ENCODE data around the gene EEF1A2.

Gene EEF1A2

DNA sequence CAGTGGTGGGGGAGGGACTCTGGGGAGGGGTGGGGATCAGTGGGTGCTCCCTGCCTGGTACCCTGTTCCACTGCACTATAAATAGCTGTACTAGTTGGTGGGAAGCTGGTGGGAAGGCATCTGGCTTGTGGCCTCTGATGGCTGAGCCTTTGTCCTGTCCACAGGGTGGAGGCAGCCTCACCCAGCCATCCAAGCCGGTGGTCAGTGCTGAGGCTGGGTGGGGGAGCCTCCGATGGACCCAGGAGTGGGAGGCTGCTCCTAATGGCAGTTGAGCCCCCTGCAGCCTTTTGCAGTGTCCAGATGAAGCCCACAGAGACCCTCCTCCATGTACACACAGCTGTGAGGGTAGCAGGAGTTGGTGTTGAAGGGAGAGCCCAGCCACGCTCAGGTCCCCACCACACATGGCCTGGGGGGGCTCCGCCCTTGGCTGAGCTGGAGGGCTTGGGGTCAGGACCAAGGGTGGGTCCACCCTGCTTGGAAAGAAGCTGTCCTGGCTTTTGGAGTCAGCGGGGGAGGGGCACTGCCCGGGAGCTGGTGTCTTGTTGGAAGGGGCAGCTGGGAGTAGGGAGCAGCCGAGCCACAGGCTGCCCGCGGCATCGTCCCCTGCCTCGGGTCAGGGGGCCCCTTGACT lies 24.2 kb upstream of the EEF1A2 start:
- H3K36me3 Mint-ChIP-seq (ENCODE audit: low read depth) = peaks cover 13% of the 10 kb centered on the region
- H3K27ac Mint-ChIP-seq = no peak overlapping the region
- H3K4me1 Mint-ChIP-seq = peaks cover 12% of the 10 kb centered on the region
- peaks cover 3% of the 10 kb centered on the region for H3K27me3 Mint-ChIP-seq (ENCODE audit: low read depth)
- TF ChIP-seq, protein P1, sequence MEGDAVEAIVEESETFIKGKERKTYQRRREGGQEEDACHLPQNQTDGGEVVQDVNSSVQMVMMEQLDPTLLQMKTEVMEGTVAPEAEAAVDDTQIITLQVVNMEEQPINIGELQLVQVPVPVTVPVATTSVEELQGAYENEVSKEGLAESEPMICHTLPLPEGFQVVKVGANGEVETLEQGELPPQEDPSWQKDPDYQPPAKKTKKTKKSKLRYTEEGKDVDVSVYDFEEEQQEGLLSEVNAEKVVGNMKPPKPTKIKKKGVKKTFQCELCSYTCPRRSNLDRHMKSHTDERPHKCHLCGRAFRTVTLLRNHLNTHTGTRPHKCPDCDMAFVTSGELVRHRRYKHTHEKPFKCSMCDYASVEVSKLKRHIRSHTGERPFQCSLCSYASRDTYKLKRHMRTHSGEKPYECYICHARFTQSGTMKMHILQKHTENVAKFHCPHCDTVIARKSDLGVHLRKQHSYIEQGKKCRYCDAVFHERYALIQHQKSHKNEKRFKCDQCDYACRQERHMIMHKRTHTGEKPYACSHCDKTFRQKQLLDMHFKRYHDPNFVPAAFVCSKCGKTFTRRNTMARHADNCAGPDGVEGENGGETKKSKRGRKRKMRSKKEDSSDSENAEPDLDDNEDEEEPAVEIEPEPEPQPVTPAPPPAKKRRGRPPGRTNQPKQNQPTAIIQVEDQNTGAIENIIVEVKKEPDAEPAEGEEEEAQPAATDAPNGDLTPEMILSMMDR (IDR thresholded peaks at IDR 0.05; ENCODE audit: unreplicated experiment in 3 of 3) = no peak
- H3K9me3 Mint-ChIP-seq = no peaks in the 10 kb centered on the region
- peak overlapping the region; percentile 79 to 91 (median 81) for H3K4me3 Mint-ChIP-seq

DNA sequence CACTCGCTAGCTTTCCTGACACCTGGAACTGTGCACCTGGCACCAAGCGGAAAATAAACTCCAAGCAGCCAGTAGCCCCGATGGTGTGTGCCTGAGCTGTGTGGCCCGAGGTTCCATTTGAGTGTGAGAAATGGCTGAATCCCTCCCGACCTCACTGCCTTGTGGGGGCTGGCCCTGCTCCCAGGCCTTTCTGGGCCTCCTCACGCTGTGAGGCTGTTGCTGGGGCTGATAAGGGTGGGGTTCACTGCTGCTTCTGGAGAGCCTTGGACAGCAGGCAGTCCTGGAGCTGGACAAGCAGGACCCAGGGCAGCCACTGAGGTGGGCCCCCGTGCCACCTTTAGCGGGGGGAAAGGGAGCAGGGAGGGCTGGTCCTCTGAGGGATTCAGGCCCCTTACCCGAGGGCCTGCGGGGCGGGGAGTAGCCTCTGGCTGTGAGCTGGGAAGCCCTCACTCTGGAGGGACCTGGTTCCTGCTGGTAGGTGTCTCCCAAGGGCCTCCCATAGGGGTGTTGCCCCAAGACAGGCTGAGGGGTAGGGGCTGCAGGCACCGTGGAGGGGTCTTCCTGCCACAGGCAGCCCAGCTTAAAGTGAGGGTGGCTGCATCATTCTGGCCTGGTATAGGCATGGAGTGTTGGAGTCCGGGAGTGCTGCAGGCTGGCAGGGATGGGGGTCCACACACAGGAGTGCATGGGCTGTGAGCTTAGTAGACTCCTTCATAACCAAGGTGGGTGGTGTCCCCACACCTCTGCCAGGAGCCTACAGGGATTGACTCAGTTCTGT lies 23.4 kb upstream of the EEF1A2 start:
- H3K27ac Mint-ChIP-seq = no peak overlapping the region

GRCh38 chr20:63521602-63522001 lies 22.7 kb upstream of the EEF1A2 start:
- Mint-ChIP-seq H3K27me3 (ENCODE audit: low read depth) (peaks cover 4% of the 10 kb centered on the region), H3K27ac (peak overlapping the region in 2 of 3 experiments; percentile 48 to 60), H3K36me3 (ENCODE audit: low read depth) (peaks cover 13% of the 10 kb centered on the region), H3K9me3 (no peaks in the 10 kb centered on the region), H3K4me3 (peak overlapping the region; percentile 90 to 92 (median 91)), H3K4me1 (peaks cover 12% of the 10 kb centered on the region)
- TF ChIP-seq, protein P1 (IDR thresholded peaks at IDR 0.05; ENCODE audit: unreplicated experiment in 3 of 3) = no peak

More for the DNA sequence above, 23.4 kb upstream of the EEF1A2 start:
- H3K36me3 Mint-ChIP-seq (ENCODE audit: low read depth) = peaks cover 13% of the 10 kb centered on the region
- TF ChIP-seq, protein P1 (IDR thresholded peaks at IDR 0.05; ENCODE audit: unreplicated experiment in 3 of 3) = no peak
- H3K9me3 Mint-ChIP-seq = no peaks in the 10 kb centered on the region
- peaks cover 12% of the 10 kb centered on the region for H3K4me1 Mint-ChIP-seq
- peaks cover 4% of the 10 kb centered on the region for H3K27me3 Mint-ChIP-seq (ENCODE audit: low read depth)
- H3K4me3 Mint-ChIP-seq = peak overlapping the region; percentile 79 to 91 (median 81)

- Mint-ChIP-seq H3K4me3 (peak overlapping the region; percentile 90 to 92 (median 91)), H3K27me3 (ENCODE audit: low read depth) (peaks cover 4% of the 10 kb centered on the region), H3K4me1 (peaks cover 12% of the 10 kb centered on the region), H3K9me3 (no peaks in the 10 kb centered on the region), H3K27ac (peak overlapping the region in 2 of 3 experiments; percentile 48 to 60), H3K36me3 (ENCODE audit: low read depth) (peaks cover 13% of the 10 kb centered on the region)
- TF ChIP-seq, protein P1 (IDR thresholded peaks at IDR 0.05; ENCODE audit: unreplicated experiment in 3 of 3) = no peak
These were observed 22.2 kb upstream of the EEF1A2 start for GRCh38 chr20:63520934-63521601.

GRCh38 chr20:63520504-63520933 lies 21.6 kb upstream of the EEF1A2 start, which contains the start of gene PPDPF:
TSS of gene PPDPF (plus strand) at chr20:63520765. CDS start at chr20:63521309, 544 bp downstream.
- peaks cover 13% of the 10 kb centered on the region for H3K36me3 Mint-ChIP-seq (ENCODE audit: low read depth)
- peaks cover 8% of the 10 kb centered on the region for H3K27me3 Mint-ChIP-seq (ENCODE audit: low read depth)
- H3K4me3 Mint-ChIP-seq = peak within 1 kb of the TSS; percentile 90 to 92 (median 91)
- TF ChIP-seq, protein P1 (IDR thresholded peaks at IDR 0.05; ENCODE audit: unreplicated experiment in 3 of 3) = no peak
- H3K4me1 Mint-ChIP-seq = peaks cover 12% of the 10 kb centered on the region
- no peaks in the 10 kb centered on the region for H3K9me3 Mint-ChIP-seq
- H3K27ac Mint-ChIP-seq = peak within 1 kb of the TSS in 2 of 3 experiments; percentile 48 to 60
